Hematopoietic multipotent progenitor cell treated with erythropoietin and hydrocortisone succinate and interleukin-3 and kit ligand, for 17 days (in vitro differentiated cells): Measurements from ENCODE around the gene GIPC1.

ENCODE experiments used
- DNase-seq: peaks from one replicate; pipeline ENCODE4 v3.0.0-alpha.2; 2015; ENCODE audit warnings: low spot score

The GIPC1 gene

DNA sequence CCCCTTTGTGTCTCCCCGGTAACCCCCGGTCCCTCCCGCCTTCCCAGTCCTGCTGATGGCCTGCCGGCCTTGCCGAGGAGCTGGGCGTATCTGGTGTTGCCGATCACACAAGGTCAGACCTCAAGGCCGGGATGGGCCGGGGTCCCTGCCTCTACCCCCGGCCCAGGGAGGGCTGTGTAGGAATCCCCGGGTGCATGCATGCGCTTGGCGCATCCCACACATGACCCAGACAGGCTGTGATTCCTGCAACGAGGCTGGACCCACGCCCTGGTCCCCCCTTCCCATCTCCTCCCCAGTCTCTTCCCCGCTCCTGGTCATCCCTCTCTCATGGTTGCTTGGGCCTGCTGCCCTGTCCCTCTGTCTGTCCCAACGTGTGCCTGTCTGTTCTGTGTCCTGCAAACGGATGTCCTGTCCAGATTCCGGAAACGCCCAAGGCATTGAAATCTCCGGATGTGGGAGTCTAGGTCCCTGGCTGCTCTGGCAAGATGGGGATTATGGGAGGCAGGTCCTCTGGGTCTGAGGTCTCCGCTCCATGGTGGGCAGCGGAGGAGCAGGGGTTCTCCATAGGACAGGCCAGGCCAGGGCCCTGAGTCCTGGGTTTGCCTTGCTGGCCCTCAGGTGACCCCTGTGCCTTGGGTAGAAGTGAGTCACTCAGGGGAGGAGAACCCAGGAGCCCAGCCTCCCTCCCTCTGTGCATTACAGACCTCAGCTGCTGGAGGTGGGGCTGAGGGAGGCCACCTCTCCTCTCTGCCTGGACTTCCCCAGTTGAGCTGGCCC lies 61.2 kb downstream of the GIPC1 start:
- DNase-seq: no peak

DNA sequence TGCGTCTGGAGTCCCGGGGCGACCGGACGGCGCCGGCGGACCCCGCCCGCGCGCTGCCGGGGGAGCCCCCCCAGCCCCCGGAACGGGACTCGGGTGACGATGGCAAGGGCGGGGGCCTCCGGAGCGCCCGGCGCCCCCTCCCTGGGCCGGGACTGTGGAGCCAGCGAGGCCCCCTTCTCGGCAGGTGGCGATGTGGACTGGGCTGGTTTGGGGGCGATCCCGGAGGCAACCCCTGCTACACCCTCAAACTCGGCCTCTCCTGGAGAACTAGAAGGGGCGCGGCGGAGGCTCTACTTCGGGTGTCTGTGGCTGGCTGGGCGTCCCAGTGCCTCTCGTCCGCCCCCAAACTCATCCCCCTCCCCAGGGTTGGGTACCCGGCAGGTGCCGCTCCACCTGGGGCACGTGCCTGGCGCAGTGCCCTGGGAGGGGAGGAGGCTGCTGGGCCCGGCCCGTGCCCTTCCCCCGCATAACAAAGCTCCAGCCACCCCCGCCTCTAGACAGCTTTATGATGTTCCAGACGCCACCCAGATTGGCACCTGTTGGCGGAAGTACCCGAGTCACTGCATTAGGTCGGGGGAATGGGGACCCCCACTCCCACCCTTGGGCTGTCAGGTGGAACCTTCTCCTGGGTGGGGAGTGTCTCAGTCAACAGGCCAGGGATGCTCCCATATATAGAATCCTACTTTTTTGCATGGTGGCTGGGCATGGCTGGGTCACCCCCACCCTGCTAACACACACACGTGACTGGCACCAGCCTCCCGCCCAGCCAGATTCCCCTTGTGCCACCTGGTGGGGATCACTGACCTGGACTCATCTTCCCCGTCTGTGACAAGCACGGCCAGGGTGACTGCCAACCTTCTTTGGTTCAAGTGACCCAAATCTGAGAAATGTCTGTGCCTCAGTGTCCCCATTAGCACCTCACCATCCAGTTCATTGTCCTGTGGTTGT lies 62.1 kb downstream of the GIPC1 start:
- no peak for DNase-seq

DNA sequence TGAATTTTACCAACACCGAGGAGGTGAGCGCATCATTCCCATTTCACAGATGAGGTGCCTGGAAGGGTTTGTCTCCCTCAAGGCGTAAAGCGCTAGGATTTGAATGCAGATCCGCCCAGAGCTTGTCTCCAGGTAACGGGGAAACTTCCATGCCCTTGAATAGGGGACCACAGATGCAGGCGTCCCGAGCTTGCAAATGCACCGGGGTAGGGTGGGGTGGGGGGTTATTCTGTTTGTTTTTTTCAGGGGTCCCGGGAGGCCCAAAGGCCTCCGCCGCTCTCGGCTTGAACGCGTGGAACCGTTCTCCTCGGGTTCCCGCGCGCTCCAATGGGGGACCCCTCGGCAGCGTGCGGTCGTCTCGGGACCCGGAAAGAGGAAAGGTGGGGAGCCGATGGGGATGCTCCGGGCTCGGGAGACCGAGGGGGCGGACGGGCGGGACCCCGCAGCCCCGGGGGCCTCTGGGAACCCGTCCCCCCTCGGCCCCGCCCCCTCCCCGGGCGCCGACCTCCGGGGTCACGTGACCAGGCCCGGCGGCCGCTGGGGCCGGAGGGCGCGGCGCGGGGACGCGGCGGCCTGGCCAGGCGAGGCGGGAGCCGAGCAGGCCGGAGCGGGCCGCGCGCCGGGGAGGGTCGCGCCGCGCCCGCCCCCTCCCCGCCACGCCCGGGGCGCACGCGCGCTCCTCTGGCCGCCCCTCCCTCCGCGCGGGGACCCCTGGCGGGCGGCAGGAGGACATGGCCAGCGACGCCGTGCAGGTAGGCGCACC lies 63.0 kb downstream of the GIPC1 start, which contains the start of gene PKN1:
TSS of gene PKN1 (plus strand) at position 516 of the 763 bp plus-strand sequence. CDS start at position 732, 216 bp downstream.
- no peak for DNase-seq

DNA sequence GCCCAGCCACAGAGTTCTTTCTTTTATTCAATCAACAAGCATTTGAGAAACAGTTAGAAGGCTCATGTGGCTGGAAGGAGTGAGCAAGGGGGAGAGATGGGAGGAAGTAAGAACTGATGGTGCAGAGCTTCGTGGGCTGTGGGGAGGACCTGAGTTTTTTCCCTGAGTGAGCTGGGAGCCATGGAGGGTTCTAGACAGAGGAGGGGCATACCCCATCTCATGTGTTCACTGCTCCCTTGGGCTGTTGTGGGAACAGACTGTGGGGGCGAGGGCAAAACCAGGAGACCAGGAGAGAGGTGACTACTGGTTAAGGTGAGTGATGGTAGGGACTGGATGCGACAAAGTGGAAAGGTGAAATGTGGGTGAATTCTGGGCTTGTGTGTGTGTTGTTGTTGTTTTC lies 65.2 kb downstream of the GIPC1 start:
- DNase-seq: no peak

DNA sequence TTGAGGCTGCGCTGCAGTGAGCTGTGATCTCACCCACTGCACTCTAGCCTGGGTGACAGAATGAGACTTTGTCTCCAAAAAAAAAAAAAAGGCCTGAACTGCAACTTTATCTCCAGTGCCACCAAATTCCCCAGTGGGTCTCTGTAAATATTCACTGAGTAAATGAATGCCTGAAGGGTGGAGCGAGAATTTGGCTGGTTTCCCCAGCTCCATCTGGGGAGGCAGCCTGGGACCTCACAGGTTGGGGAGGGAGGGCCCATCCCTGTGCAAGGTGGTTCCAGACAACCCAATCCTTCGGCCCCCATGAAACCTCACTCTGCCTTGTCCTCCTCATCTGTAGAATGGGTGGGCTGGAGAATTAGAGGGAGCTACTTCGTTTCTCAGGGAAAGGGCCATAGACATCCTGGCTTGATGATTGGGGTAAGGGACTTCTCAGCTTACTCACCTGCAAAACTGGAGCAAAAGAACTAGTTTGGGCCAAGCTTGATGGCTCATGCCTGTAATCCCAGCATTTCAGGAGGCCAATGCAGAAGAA lies 67.0 kb downstream of the GIPC1 start:
- no peak for DNase-seq
